ENCODE measurements around the gene UBB. TPM values are rescaled to one million over a fixed set of nuclear protein-coding genes. Genes with fewer than 3 reads are reported as not detected.

The UBB gene
- total RNA-seq, 2 experiments from 2014 or later: 1,291 to 2,854 TPM

GRCh38 chr17:16343569-16343968, 37.3 kb upstream of the UBB start:
- peaks cover 6% of the 10 kb centered on the region for H3K4me1 ChIP-seq (ENCODE audit: insufficient read depth, low read length, poor library complexity, severe bottlenecking)
- intact Hi-C loops (cut with micrococcal nuclease; ENCODE audit: unreplicated experiment): no loop called here
- POLR2A ChIA-PET: interaction anchor here (0.7 to 1.2 kb wide), 3 partner anchors 9 to 51 kb away, joined by 3 to 5 read pairs (median 4); no protein-coding TSS in a partner anchor
- H3K4me3 ChIP-seq (ENCODE audit: low read depth, low read length, poor library complexity, severe bottlenecking): no peak overlapping the region
- no peaks in the 10 kb centered on the region for H3K9me2 ChIP-seq (ENCODE audit: insufficient read depth, low read length)
- CTCF ChIA-PET (ENCODE audit: unreplicated experiment): no interaction called here
- H4K20me1 ChIP-seq (ENCODE audit: insufficient read depth, low read length): no peaks in the 10 kb centered on the region
- no peak for DNase-seq (ENCODE audit: low spot score)
- no TSS peak for BruUV-seq (replicated peaks)
- H3K36me3 ChIP-seq (ENCODE audit: insufficient read depth, low read length): peaks cover 71% of the 10 kb centered on the region
- H3K4me2 ChIP-seq (ENCODE audit: low read length): no peak overlapping the region
- no peaks in the 10 kb centered on the region for H3K9me3 ChIP-seq (ENCODE audit: low read length)
- H3K27ac ChIP-seq (ENCODE audit: low read depth, low read length, poor library complexity, severe bottlenecking): no peak overlapping the region
- H3K79me2 ChIP-seq (ENCODE audit: insufficient read depth, low read depth, low read length): no peaks in the 10 kb centered on the region
- no peak overlapping the region for H2AFZ ChIP-seq (ENCODE audit: low read length)
- TF ChIP-seq, protein P1, sequence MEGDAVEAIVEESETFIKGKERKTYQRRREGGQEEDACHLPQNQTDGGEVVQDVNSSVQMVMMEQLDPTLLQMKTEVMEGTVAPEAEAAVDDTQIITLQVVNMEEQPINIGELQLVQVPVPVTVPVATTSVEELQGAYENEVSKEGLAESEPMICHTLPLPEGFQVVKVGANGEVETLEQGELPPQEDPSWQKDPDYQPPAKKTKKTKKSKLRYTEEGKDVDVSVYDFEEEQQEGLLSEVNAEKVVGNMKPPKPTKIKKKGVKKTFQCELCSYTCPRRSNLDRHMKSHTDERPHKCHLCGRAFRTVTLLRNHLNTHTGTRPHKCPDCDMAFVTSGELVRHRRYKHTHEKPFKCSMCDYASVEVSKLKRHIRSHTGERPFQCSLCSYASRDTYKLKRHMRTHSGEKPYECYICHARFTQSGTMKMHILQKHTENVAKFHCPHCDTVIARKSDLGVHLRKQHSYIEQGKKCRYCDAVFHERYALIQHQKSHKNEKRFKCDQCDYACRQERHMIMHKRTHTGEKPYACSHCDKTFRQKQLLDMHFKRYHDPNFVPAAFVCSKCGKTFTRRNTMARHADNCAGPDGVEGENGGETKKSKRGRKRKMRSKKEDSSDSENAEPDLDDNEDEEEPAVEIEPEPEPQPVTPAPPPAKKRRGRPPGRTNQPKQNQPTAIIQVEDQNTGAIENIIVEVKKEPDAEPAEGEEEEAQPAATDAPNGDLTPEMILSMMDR (conservative IDR thresholded peaks at IDR 0.05; ENCODE audit: low read length): no peak
- no peak for TF ChIP-seq EZH2phosphoT487 (IDR thresholded peaks at IDR 0.05; ENCODE audit: borderline replicate concordance, low read depth, low read length)

DNA sequence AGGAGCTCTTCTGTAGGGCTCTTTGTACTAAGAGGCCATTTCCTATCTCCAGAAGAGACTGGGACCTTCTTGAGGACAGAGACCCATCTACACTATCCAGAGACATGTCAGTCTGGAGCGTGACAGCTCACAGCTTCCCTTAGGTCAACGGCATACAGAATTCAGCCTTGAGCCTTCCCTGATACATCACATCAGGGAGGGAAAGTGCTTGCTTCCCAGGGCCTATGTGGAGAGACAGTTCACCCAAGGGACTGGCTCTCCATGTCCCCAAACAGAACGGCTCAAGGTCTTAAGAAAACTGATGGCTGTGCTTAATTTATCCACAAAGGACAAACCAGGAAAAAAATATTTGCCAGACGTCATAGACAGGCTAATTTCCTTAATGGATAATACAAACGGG, 35.3 kb upstream of the UBB start:
- Histone ChIP-seq H3K27ac (ENCODE audit: low read depth, low read length, poor library complexity, severe bottlenecking) (no peak overlapping the region), H3K4me3 (ENCODE audit: low read depth, low read length, poor library complexity, severe bottlenecking) (no peak overlapping the region), H4K20me1 (ENCODE audit: insufficient read depth, low read length) (no peaks in the 10 kb centered on the region), H3K79me2 (ENCODE audit: insufficient read depth, low read depth, low read length) (peaks cover 9% of the 10 kb centered on the region), H3K4me2 (ENCODE audit: low read length) (no peak overlapping the region), H3K36me3 (ENCODE audit: insufficient read depth, low read length) (peaks cover 83% of the 10 kb centered on the region), H3K9me3 (ENCODE audit: low read length) (no peaks in the 10 kb centered on the region), H3K4me1 (ENCODE audit: insufficient read depth, low read length, poor library complexity, severe bottlenecking) (peaks cover 21% of the 10 kb centered on the region), H2AFZ (ENCODE audit: low read length) (no peak overlapping the region), H3K9me2 (ENCODE audit: insufficient read depth, low read length) (no peaks in the 10 kb centered on the region)
- BruUV-seq (replicated peaks): no TSS peak
- intact Hi-C loops (cut with micrococcal nuclease; ENCODE audit: unreplicated experiment): no loop called here
- CTCF ChIA-PET (ENCODE audit: unreplicated experiment): no interaction called here
- TF ChIP-seq EZH2phosphoT487 (IDR thresholded peaks at IDR 0.05; ENCODE audit: borderline replicate concordance, low read depth, low read length): no peak
- TF ChIP-seq, protein P1 (conservative IDR thresholded peaks at IDR 0.05; ENCODE audit: low read length): no peak
- no peak for DNase-seq (ENCODE audit: low spot score)
- POLR2A ChIA-PET: interaction anchor here (0.7 kb wide), 1 partner anchor 9 kb away, joined by 5 read pairs; no protein-coding TSS in a partner anchor

- TF ChIP-seq EZH2phosphoT487 (IDR thresholded peaks at IDR 0.05; ENCODE audit: borderline replicate concordance, low read depth, low read length): no peak
- TF ChIP-seq, protein P1 (conservative IDR thresholded peaks at IDR 0.05; ENCODE audit: low read length): no peak
- DNase-seq (ENCODE audit: low spot score): no peak
- Histone ChIP-seq H3K9me2 (ENCODE audit: insufficient read depth, low read length) (no peaks in the 10 kb centered on the region), H4K20me1 (ENCODE audit: insufficient read depth, low read length) (peaks cover 5% of the 10 kb centered on the region; the same call in 1 of the 2 replicates), H3K4me1 (ENCODE audit: insufficient read depth, low read length, poor library complexity, severe bottlenecking) (peaks cover 26% of the 10 kb centered on the region), H3K4me2 (ENCODE audit: low read length) (no peak overlapping the region), H3K36me3 (ENCODE audit: insufficient read depth, low read length) (peaks cover 75% of the 10 kb centered on the region), H3K79me2 (ENCODE audit: insufficient read depth, low read depth, low read length) (peaks cover 22% of the 10 kb centered on the region), H3K9me3 (ENCODE audit: low read length) (no peaks in the 10 kb centered on the region), H3K4me3 (ENCODE audit: low read depth, low read length, poor library complexity, severe bottlenecking) (no peak overlapping the region), H2AFZ (ENCODE audit: low read length) (no peak overlapping the region), H3K27ac (ENCODE audit: low read depth, low read length, poor library complexity, severe bottlenecking) (no peak overlapping the region)
- no TSS peak for BruUV-seq (replicated peaks)
- ChIA-PET POLR2A (no interaction called here), CTCF (ENCODE audit: unreplicated experiment) (no interaction called here)
- intact Hi-C loops (cut with micrococcal nuclease; ENCODE audit: unreplicated experiment): no loop called here
Measured at GRCh38 chr17:16346721-16347271, 34.1 kb upstream of the UBB start.
